ENCODE results near the gene FIGLA. TPM values are rescaled to one million over a fixed set of nuclear protein-coding genes. Genes with fewer than 3 reads are reported as not detected.

FIGLA gene
- polyA plus RNA-seq, 1 donor (not counting 4 experiments of a cell fraction or from before 2014, with no cell fraction given), result not detected

- DNase-seq (ENCODE audit: low read depth, low spot score) (no peak), FAIRE-seq (no peak)
- H3K4me1 ChIP-seq (ENCODE audit: control insufficient read depth, extremely low read depth, insufficient read depth, low read length), result no peaks in the 10 kb centered on the region
- no peaks in the 10 kb centered on the region for H3K36me3 ChIP-seq (ENCODE audit: control insufficient read depth in 2 of 2, extremely low read depth in 1 of 2, insufficient read depth in 2 of 2, low read length in 2 of 2)
- H3K9ac ChIP-seq (ENCODE audit: control insufficient read depth, extremely low read depth, insufficient read depth, low read length), result no peak overlapping the region
- no peaks in the 10 kb centered on the region for H3K79me2 ChIP-seq (ENCODE audit: control insufficient read depth, insufficient read depth, low read length)
- TF ChIP-seq CTCF (optimal IDR thresholded peaks at IDR 0.05 in 1 of 3, IDR thresholded peaks at IDR 0.05 in 1 of 3, conservative IDR thresholded peaks at IDR 0.05 in 1 of 3; ENCODE audit: extremely low read depth in 1 of 3, insufficient read depth in 2 of 3, low read length in 3 of 3), result no peak
- no peak for TF ChIP-seq EZH2 (IDR thresholded peaks at IDR 0.05; ENCODE audit: low read length)
- peaks cover 32% of the 10 kb centered on the region for H3K27me3 ChIP-seq (ENCODE audit: control insufficient read depth, extremely low read depth, insufficient read depth, low read length)
- H4K20me1 ChIP-seq (ENCODE audit: control insufficient read depth, extremely low read depth, insufficient read depth, low read length), result no peaks in the 10 kb centered on the region
- H3K9me1 ChIP-seq (ENCODE audit: control insufficient read depth, extremely low read depth, insufficient read depth, low read length), result no peaks in the 10 kb centered on the region
- H3K9me3 ChIP-seq (ENCODE audit: control insufficient read depth, low read depth, low read length), result no peaks in the 10 kb centered on the region
- H3K4me2 ChIP-seq (ENCODE audit: control insufficient read depth, extremely low read depth, insufficient read depth, low read depth, low read length), result no peak overlapping the region
- H3K4me3 ChIP-seq (ENCODE audit: control insufficient read depth in 2 of 3, extremely low read depth in 1 of 3, insufficient read depth in 2 of 3, low read depth in 1 of 3, low read length in 3 of 3), result no peak overlapping the region
- dilution Hi-C loops (cut with MboI; ENCODE audit: extremely low pct_ligation_motif_present, low sequenced_read_pairs), result loop anchor here (25.0 kb wide), 1 partner anchor 483 kb away; the partner anchor contains the start of gene FAM136A
- H3K27ac ChIP-seq (ENCODE audit: control insufficient read depth, insufficient read depth, low read length), result no peak overlapping the region
- H2AFZ ChIP-seq (ENCODE audit: control insufficient read depth, low read length), result no peak overlapping the region
Measured at GRCh38 chr2:70795164-70795995, 4.9 kb upstream of the FIGLA start.

- Histone ChIP-seq H3K27me3 (ENCODE audit: control insufficient read depth, extremely low read depth, insufficient read depth, low read length) (peaks cover 48% of the 10 kb centered on the region), H3K79me2 (ENCODE audit: control insufficient read depth, insufficient read depth, low read length) (no peaks in the 10 kb centered on the region), H3K4me2 (ENCODE audit: control insufficient read depth, extremely low read depth, insufficient read depth, low read depth, low read length) (no peak overlapping the region), H4K20me1 (ENCODE audit: control insufficient read depth, extremely low read depth, insufficient read depth, low read length) (no peaks in the 10 kb centered on the region), H3K9ac (ENCODE audit: control insufficient read depth, extremely low read depth, insufficient read depth, low read length) (no peak overlapping the region), H2AFZ (ENCODE audit: control insufficient read depth, low read length) (no peak overlapping the region), H3K27ac (ENCODE audit: control insufficient read depth, insufficient read depth, low read length) (no peak overlapping the region), H3K4me3 (ENCODE audit: control insufficient read depth in 2 of 3, extremely low read depth in 1 of 3, insufficient read depth in 2 of 3, low read depth in 1 of 3, low read length in 3 of 3) (no peak overlapping the region), H3K36me3 (ENCODE audit: control insufficient read depth in 2 of 2, extremely low read depth in 1 of 2, insufficient read depth in 2 of 2, low read length in 2 of 2) (no peaks in the 10 kb centered on the region), H3K4me1 (ENCODE audit: control insufficient read depth, extremely low read depth, insufficient read depth, low read length) (peaks cover 5% of the 10 kb centered on the region), H3K9me3 (ENCODE audit: control insufficient read depth, low read depth, low read length) (no peaks in the 10 kb centered on the region), H3K9me1 (ENCODE audit: control insufficient read depth, extremely low read depth, insufficient read depth, low read length) (no peaks in the 10 kb centered on the region)
- DNase-seq (ENCODE audit: low read depth, low spot score), result no peak
- dilution Hi-C loops (cut with MboI; ENCODE audit: extremely low pct_ligation_motif_present, low sequenced_read_pairs), result loop anchor here (25.0 kb wide), 1 partner anchor 481 kb away; the partner anchor contains the start of gene FAM136A
- TF ChIP-seq EZH2 (IDR thresholded peaks at IDR 0.05; ENCODE audit: low read length) (no peak), CTCF (optimal IDR thresholded peaks at IDR 0.05 in 1 of 3, IDR thresholded peaks at IDR 0.05 in 1 of 3, conservative IDR thresholded peaks at IDR 0.05 in 1 of 3; ENCODE audit: extremely low read depth in 1 of 3, insufficient read depth in 2 of 3, low read length in 3 of 3) (no peak)
- FAIRE-seq, result no peak
Measured at GRCh38 chr2:70793450-70793849, 3.0 kb upstream of the FIGLA start.
